Liver (tissue), 9 donors: Measurements from ENCODE around the gene PRKN. TPM values are rescaled to one million over a fixed set of nuclear protein-coding genes. Genes with fewer than 3 reads are reported as not detected.

Source experiments
- DNase-seq: peaks from one replicate; pipeline ENCODE4 v3.0.0-alpha.2; 2017; ENCODE audit warnings: low spot score
- H3K27ac ChIP-seq, 2 donors: one replicate each; pipeline ENCODE4 v1.7.0; 2013; ENCODE audit warnings: inconsistent platforms in 2 of 2, low read length in 2 of 2, control low read depth in 1 of 2, low read depth in 1 of 2, mild to moderate bottlenecking in 1 of 2
- H3K27me3 ChIP-seq, 4 donors: one replicate each; pipeline versions ENCODE4 v1.6.1 to v1.7.0; 2013; ENCODE audit warnings: low read length in 3 of 4, inconsistent platforms in 1 of 4, mild to moderate bottlenecking in 1 of 4, moderate library complexity in 1 of 4; ENCODE audit not compliant: control insufficient read depth in 4 of 4, insufficient read depth in 4 of 4
- H3K36me3 ChIP-seq, 4 donors: one replicate each; pipeline versions ENCODE4 v1.6.1 to v1.7.0; 2013; ENCODE audit warnings: low read length in 3 of 4, mild to moderate bottlenecking in 3 of 4, low read depth in 1 of 4, moderate library complexity in 1 of 4; ENCODE audit not compliant: control insufficient read depth in 4 of 4, insufficient read depth in 3 of 4
- H3K4me1 ChIP-seq, 4 donors: one replicate each; pipeline versions ENCODE4 v1.6.1 to v1.7.0; 2013; ENCODE audit warnings: low read length in 3 of 4, mild to moderate bottlenecking in 3 of 4, moderate library complexity in 1 of 4; ENCODE audit not compliant: control insufficient read depth in 4 of 4, insufficient read depth in 4 of 4
- H3K4me3 ChIP-seq, 3 donors: one replicate each; pipeline versions ENCODE4 v1.6.1 to v1.7.0; 2013; ENCODE audit warnings: low read length in 3 of 3, control low read depth in 1 of 3, low read depth in 1 of 3, mild to moderate bottlenecking in 1 of 3
- H3K9ac ChIP-seq, 2 donors: one replicate each; pipeline ENCODE4 v1.7.0; 2013; ENCODE audit warnings: low read length in 2 of 2, mild to moderate bottlenecking in 2 of 2, moderate library complexity in 2 of 2, control low read depth in 1 of 2, low read depth in 1 of 2
- H3K9me3 ChIP-seq, 4 donors: one replicate each; pipeline versions ENCODE4 v1.6.1 to v1.7.0; 2013; ENCODE audit warnings: low read length in 3 of 4; ENCODE audit not compliant: control insufficient read depth in 4 of 4
- EGR1 ChIP-seq, 2 donors: IDR thresholded peaks; 2 replicates each; pipeline ENCODE4 v1.6.1; 2016 to 2018; ENCODE audit warnings: antibody characterized with exemption in 2 of 2, low read depth in 2 of 2
- GABPA ChIP-seq, 2 donors: IDR thresholded peaks in 1 of 2; conservative IDR thresholded peaks in 1 of 2; 2 replicates each; pipeline ENCODE4 v1.6.1; 2016; ENCODE audit warnings: antibody characterized with exemption in 2 of 2, mild to moderate bottlenecking in 1 of 2, moderate library complexity in 1 of 2
- HNF4A ChIP-seq, 2 donors: conservative IDR thresholded peaks; 2 replicates each; pipeline ENCODE4 v1.6.1; 2016; ENCODE audit warnings: antibody characterized with exemption in 2 of 2, mild to moderate bottlenecking in 2 of 2
- HNF4G ChIP-seq: IDR thresholded peaks from 2 replicates; pipeline ENCODE4 v1.6.1; 2016; ENCODE audit warnings: antibody characterized with exemption
- JUND ChIP-seq, 2 donors: IDR thresholded peaks; 2 replicates each; pipeline ENCODE4 v1.6.1; 2016; ENCODE audit warnings: antibody characterized with exemption in 2 of 2
- NR2F2 ChIP-seq: IDR thresholded peaks from 2 replicates; pipeline ENCODE4 v1.6.1; 2016; ENCODE audit warnings: antibody characterized with exemption
- RAD21 ChIP-seq, 2 donors: IDR thresholded peaks; 2 replicates each; pipeline ENCODE4 v1.6.1; 2016; ENCODE audit warnings: antibody characterized with exemption in 2 of 2, mild to moderate bottlenecking in 2 of 2
- RXRA ChIP-seq, 2 donors: IDR thresholded peaks; 2 replicates each; pipeline ENCODE4 v1.6.1; 2017 to 2018; ENCODE audit warnings: antibody characterized with exemption in 2 of 2, mild to moderate bottlenecking in 1 of 2
- SP1 ChIP-seq: IDR thresholded peaks from 2 replicates; pipeline ENCODE4 v1.6.1; 2018; ENCODE audit warnings: antibody characterized with exemption, mild to moderate bottlenecking
- TAF1 ChIP-seq: conservative IDR thresholded peaks from 2 replicates; pipeline ENCODE4 v1.6.1; 2016; ENCODE audit warnings: antibody characterized with exemption, mild to moderate bottlenecking
- WGBS: extraction: QIAGEN DNeasy Blood & Tissue Kit; methylation state at CpG from one replicate; pipeline ENCODE4 v1.1.7; 2013; 5-methylcytosine and 5-hydroxymethylcytosine counted together
- polyA plus RNA-seq, 2 donors: library from polyadenylated mRNA; stranded (reverse) in 1 of 2; unstranded in 1 of 2; fragments of 200-250 nt in 1 of 2; fragments of >200 nt in 1 of 2; fragmentation: Nextera tagmentation in 1 of 2; extraction: Ambion mirVana in 1 of 2; gene quantifications; one replicate each; pipeline versions ENCODE4 v1.2.1 to v1.2.3, GENCODE V29; 2013 to 2015
- total RNA-seq, 2 donors: library from RNA; depleted of rRNA; stranded (reverse); fragments of >200 nt; gene quantifications; one replicate each; pipeline ENCODE4 v1.2.3, GENCODE V29; 2014
- TF ChIP-seq, protein P1 (sequence below): IDR thresholded peaks from 2 replicates; pipeline ENCODE4 v1.6.1; 2016; ENCODE audit warnings: antibody characterized with exemption
- TF ChIP-seq, protein P2 (sequence below): IDR thresholded peaks from 2 replicates; pipeline ENCODE4 v1.6.1; 2016; ENCODE audit warnings: antibody characterized with exemption, mild to moderate bottlenecking
- TF ChIP-seq, protein P3 (sequence below): fragments of 150-350 bp; IDR thresholded peaks from 2 replicates; pipeline ENCODE4 v1.5.1; 2017; ENCODE audit warnings: improper control_type of control experiment, low read depth, low read length; ENCODE audit not compliant: missing input control
- donor health status: healthy.
- donor health status: healthy.
- donor health status: healthy.
- donor health status: healthy.
- donor health status: healthy.

Gene PRKN
- total and polyA plus RNA-seq, 4 donors = 0.47 to 4.1 (median 3.2) TPM

DNA sequence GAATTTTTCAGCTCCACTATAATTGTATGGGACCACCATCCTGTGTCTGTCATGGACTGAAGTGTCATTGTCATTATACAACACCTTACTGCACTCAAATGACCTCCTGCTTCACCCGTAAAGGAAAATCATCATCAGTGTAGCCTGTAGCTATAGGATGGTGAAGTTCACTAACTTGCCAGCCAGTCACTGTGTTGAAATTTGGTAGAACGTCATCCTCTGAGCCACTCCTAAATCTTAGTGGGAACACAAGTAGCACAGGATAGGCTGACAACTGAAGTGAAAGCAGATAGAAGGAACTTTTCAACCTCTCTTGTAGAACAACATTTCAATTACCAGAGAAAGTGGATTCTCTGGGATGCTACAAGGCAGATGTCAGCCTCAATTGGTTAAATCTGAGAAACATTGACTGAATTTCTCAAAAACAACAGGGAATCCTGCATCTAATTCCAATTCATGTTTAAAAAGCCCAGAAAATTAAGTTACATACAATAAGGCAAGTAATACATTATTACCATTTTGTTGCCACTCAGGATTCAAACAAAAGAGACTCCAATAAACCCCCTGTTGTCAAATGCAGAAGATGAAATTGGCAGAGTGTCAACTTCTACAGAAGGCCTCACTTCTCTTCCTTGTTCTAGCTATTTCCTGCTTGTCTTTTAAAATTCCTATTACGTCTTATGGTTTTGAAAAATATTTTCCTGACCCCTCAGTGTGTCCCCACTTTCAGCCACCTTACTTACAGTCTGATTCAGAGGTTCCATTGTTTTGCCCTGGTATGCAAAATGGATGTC is 805.8 kb downstream of the PRKN start:
- Histone ChIP-seq H3K27me3 (no peaks in the 10 kb centered on the region), H3K9me3 (no peaks in the 10 kb centered on the region), H3K4me3 (no peak overlapping the region), H3K27ac (no peak overlapping the region), H3K36me3 (peaks cover 0 to 2% (median 0%) of the 10 kb centered on the region in 4 donors), H3K9ac (no peak overlapping the region), H3K4me1 (peaks cover 0 to 4% (median 0%) of the 10 kb centered on the region in 4 donors)
- DNase-seq = no peak
- 59% methylated on average over 3 of the region's 3 CpGs for WGBS
- TF ChIP-seq, protein P1, sequence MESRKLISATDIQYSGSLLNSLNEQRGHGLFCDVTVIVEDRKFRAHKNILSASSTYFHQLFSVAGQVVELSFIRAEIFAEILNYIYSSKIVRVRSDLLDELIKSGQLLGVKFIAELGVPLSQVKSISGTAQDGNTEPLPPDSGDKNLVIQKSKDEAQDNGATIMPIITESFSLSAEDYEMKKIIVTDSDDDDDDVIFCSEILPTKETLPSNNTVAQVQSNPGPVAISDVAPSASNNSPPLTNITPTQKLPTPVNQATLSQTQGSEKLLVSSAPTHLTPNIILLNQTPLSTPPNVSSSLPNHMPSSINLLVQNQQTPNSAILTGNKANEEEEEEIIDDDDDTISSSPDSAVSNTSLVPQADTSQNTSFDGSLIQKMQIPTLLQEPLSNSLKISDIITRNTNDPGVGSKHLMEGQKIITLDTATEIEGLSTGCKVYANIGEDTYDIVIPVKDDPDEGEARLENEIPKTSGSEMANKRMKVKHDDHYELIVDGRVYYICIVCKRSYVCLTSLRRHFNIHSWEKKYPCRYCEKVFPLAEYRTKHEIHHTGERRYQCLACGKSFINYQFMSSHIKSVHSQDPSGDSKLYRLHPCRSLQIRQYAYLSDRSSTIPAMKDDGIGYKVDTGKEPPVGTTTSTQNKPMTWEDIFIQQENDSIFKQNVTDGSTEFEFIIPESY = no peak
- TF ChIP-seq GABPA (IDR thresholded peaks at IDR 0.05 in 1 of 2, conservative IDR thresholded peaks at IDR 0.05 in 1 of 2) (no peak), TAF1 (no peak), NR2F2 (no peak), RAD21 (IDR thresholded peaks at IDR 0.05) (no peak)

DNA sequence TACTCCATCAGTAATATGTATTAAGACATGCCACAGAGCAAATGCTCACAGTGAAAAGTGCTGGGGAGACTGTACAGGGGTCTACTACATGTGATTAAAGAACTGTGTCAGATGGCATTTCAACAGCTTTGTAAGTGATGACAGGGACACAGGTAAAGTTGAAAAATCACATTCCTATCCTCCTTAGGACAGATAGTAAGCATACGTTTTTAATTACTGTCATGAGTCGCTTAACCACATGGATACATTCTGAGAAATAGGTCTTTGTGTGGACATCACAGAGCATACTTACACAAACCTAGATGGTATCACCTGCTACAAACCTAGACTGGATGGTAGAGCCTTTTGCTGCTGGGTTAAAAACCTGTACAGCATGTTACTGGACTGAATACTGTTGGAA is 807.9 kb downstream of the PRKN start:
- WGBS = 89% methylated on average over 2 of the region's 2 CpGs

More for the DNA sequence above, 807.9 kb downstream of the PRKN start:
- H3K4me1 ChIP-seq = peaks cover 0 to 1% (median 0%) of the 10 kb centered on the region in 4 donors
- TF ChIP-seq, protein P2, sequence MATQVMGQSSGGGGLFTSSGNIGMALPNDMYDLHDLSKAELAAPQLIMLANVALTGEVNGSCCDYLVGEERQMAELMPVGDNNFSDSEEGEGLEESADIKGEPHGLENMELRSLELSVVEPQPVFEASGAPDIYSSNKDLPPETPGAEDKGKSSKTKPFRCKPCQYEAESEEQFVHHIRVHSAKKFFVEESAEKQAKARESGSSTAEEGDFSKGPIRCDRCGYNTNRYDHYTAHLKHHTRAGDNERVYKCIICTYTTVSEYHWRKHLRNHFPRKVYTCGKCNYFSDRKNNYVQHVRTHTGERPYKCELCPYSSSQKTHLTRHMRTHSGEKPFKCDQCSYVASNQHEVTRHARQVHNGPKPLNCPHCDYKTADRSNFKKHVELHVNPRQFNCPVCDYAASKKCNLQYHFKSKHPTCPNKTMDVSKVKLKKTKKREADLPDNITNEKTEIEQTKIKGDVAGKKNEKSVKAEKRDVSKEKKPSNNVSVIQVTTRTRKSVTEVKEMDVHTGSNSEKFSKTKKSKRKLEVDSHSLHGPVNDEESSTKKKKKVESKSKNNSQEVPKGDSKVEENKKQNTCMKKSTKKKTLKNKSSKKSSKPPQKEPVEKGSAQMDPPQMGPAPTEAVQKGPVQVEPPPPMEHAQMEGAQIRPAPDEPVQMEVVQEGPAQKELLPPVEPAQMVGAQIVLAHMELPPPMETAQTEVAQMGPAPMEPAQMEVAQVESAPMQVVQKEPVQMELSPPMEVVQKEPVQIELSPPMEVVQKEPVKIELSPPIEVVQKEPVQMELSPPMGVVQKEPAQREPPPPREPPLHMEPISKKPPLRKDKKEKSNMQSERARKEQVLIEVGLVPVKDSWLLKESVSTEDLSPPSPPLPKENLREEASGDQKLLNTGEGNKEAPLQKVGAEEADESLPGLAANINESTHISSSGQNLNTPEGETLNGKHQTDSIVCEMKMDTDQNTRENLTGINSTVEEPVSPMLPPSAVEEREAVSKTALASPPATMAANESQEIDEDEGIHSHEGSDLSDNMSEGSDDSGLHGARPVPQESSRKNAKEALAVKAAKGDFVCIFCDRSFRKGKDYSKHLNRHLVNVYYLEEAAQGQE = no peak
- TF ChIP-seq HNF4G (no peak), JUND (IDR thresholded peaks at IDR 0.05) (no peak), EGR1 (IDR thresholded peaks at IDR 0.05; ENCODE audit: low read depth in 2 of 2) (no peak), RXRA (IDR thresholded peaks at IDR 0.05) (no peak), HNF4A (conservative IDR thresholded peaks at IDR 0.05) (no peak), NR2F2 (no peak), SP1 (no peak)
- TF ChIP-seq, protein P3, sequence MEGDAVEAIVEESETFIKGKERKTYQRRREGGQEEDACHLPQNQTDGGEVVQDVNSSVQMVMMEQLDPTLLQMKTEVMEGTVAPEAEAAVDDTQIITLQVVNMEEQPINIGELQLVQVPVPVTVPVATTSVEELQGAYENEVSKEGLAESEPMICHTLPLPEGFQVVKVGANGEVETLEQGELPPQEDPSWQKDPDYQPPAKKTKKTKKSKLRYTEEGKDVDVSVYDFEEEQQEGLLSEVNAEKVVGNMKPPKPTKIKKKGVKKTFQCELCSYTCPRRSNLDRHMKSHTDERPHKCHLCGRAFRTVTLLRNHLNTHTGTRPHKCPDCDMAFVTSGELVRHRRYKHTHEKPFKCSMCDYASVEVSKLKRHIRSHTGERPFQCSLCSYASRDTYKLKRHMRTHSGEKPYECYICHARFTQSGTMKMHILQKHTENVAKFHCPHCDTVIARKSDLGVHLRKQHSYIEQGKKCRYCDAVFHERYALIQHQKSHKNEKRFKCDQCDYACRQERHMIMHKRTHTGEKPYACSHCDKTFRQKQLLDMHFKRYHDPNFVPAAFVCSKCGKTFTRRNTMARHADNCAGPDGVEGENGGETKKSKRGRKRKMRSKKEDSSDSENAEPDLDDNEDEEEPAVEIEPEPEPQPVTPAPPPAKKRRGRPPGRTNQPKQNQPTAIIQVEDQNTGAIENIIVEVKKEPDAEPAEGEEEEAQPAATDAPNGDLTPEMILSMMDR = no peak
- H3K27ac ChIP-seq = no peak overlapping the region
- H3K27me3 ChIP-seq = no peaks in the 10 kb centered on the region
- H3K9me3 ChIP-seq = no peaks in the 10 kb centered on the region
- no peak overlapping the region for H3K9ac ChIP-seq
- DNase-seq = no peak
- no peak overlapping the region for H3K4me3 ChIP-seq
- no peaks in the 10 kb centered on the region for H3K36me3 ChIP-seq
